GM12864 (cell line): ENCODE data around the gene ARHGAP6.
"Not testable (repeated sequence)": the region's sequence is repeated elsewhere in the genome, so short reads cannot be mapped to it uniquely, and the experiment has no call there.

ENCODE experiments used
- DNase-seq: peaks from one replicate; pipeline ENCODE4 v3.0.0-alpha.2; 2011; ENCODE audit warnings: low read depth
- H3K4me3 ChIP-seq: 2 replicates; pipeline ENCODE4 v1.5.1; 2011; ENCODE audit warnings: mild to moderate bottlenecking, low read depth, low read length, control low read depth
- TF ChIP-seq, protein P1 (sequence below): IDR thresholded peaks from 2 replicates; pipeline ENCODE4 v1.5.1; 2011; ENCODE audit warnings: low read depth, mild to moderate bottlenecking, moderate library complexity, low read length, control low read depth, inconsistent platforms; ENCODE audit errors: missing control alignments

Gene ARHGAP6

DNA sequence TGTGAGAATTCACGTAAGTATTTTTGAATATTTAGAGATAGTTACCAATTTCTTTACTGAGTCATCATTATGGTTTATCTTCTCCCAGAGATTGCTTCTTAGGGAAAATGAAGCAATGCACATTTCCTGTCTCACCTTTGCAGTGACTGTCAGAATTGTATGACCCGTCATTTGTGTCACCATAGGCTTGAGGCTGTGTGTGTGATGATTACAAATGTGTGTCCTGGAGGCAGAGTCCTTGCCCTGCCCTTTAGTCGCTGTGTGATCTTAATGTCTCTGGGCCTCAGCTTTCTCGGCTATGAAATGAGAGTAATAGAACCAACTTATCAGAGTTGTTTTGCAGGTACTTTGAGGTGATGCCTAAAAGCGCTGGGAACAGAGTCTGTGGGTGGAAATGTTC lies 540.7 kb downstream of the ARHGAP6 start:
- TF ChIP-seq, protein P1, sequence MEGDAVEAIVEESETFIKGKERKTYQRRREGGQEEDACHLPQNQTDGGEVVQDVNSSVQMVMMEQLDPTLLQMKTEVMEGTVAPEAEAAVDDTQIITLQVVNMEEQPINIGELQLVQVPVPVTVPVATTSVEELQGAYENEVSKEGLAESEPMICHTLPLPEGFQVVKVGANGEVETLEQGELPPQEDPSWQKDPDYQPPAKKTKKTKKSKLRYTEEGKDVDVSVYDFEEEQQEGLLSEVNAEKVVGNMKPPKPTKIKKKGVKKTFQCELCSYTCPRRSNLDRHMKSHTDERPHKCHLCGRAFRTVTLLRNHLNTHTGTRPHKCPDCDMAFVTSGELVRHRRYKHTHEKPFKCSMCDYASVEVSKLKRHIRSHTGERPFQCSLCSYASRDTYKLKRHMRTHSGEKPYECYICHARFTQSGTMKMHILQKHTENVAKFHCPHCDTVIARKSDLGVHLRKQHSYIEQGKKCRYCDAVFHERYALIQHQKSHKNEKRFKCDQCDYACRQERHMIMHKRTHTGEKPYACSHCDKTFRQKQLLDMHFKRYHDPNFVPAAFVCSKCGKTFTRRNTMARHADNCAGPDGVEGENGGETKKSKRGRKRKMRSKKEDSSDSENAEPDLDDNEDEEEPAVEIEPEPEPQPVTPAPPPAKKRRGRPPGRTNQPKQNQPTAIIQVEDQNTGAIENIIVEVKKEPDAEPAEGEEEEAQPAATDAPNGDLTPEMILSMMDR = no peak
- no peak for DNase-seq
- no peak overlapping the region for H3K4me3 ChIP-seq

DNA sequence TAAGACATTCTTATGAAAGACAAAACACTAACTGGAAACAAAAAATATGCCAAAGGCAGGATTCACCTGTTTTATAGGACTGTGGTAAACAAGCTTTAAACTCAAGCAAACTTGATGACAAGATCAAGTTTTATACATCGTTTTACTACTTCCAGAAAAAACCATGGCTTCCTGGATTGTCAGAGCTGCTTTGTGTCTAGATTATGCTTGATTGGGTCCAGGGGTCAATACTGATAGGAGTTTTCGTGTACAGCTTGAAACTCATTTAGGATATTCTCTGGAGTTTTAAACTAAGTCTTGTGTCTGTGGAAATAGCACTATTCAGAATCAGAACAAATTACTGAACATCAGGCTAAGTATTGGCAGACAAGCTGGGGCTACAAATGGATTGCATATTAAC lies 541.6 kb downstream of the ARHGAP6 start:
- TF ChIP-seq, protein P1 = no peak
- no peak overlapping the region for H3K4me3 ChIP-seq
- no peak for DNase-seq

DNA sequence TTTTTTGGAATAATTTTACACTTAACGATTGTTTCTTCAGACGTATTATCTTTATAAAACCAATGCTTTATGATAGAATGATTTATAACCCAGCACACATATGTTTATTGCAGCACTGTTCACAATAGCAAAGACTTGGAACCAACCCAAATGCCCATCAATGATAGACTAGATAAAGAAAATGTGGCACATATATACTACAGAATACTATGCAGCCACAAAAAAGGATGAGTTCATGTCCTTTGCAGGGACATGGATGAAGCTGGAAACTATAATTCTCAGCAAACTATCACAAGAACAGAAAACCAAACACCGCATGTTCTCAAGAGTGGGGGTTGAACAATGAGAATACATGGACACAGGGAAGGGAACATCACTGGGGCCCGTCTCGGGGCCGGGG lies 542.6 kb downstream of the ARHGAP6 start:
- DNase-seq, H3K4me3 ChIP-seq: not testable (repeated sequence)

DNA sequence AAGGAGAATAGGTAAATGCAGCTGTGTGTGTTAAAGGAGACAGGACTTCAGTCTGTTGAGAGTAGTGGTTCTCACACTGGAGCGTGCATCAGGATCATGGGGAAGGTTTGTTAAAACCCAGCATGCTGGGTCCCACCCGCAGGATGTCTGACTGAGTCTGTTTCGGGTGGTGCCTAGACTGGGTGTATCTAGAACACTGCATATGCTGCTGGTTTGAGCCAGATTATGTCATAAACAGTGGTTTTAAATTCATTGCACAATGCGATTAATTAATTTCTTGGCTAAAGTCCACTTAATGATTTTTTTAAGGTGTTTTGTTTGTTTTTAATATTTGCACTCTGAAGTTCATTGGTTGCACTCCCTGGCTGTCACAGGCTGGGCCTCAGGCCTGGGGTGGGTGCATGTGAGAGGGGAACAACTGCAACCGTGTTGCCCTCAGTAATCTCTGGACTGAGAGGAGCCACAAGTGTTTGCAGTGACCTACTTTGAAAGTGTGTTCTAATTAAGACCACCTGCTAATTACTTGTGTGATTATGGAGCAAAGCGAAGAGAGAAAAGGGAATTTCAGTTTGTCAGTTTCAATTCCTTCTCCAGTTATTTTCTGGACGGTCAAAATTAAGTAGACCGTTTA lies 546.3 kb downstream of the ARHGAP6 start:
- no peak for DNase-seq
- TF ChIP-seq, protein P1 = no peak
- no peak overlapping the region for H3K4me3 ChIP-seq

DNA sequence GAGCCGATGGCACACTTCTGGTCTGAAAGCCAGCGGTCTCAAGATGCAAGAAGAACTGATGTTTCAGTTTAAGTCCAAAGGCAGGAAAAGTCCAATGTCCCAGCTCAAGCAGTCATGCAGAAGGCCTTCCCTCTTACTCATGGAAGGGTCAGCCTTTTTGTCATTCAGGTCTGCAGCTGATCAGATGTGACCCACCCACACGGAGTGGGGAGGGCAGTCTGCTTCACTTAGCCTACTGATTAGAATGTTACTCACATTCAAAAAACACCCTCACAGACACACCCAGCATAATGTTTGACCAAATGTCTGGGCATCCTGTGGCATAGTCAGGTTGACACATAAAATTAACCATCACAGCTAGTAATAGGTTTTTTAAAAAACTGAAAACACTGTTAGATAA lies 548.0 kb downstream of the ARHGAP6 start:
- DNase-seq = no peak

DNA sequence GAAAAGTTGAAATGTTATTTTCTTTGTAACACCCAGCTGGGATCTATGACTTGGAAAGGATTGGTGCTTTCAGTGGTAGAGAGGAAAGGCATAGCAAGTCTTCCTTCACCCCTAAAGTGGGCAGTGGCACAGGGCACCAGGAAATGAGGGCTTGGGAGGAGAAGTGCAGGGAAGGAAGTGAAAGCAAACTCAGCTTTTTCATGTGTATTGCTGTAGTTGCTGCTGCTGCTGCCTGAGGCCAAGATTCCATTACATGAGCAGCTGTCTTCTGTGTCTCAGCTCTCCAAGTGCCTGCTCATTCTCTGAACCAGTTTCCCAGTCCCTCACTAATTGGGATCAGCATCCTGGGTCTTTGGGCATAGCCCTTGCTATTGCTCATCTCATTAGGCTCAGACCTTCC lies 552.0 kb downstream of the ARHGAP6 start:
- TF ChIP-seq, protein P1 = no peak
- H3K4me3 ChIP-seq = no peak overlapping the region
- DNase-seq = no peak

More for the DNA sequence above, 548.0 kb downstream of the ARHGAP6 start:
- TF ChIP-seq, protein P1 = no peak
- H3K4me3 ChIP-seq = no peak overlapping the region

DNA sequence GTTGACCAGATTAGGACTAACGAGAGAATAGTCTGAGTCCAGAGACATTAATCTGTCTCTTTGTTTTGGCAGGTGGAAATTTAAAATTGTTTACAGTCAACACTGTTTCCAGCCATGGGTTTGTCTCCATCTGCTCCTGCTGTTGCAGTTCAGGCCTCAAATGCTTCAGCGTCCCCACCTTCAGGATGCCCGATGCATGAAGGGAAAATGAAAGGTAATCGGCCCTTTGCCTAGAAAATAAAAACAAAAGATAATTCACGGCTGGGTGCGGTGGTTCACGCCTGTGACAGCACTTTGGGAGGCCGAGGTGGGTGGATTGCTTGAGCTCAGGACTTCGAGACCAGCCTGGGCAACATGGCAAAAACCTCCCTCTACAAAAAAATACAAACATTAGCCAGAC lies 553.8 kb downstream of the ARHGAP6 start:
- TF ChIP-seq, protein P1 = no peak
- DNase-seq = no peak
- H3K4me3 ChIP-seq = peak overlapping the region; percentile 89
